ENCODE measurements around the gene FCN2.

- TF ChIP-seq CTCF (IDR thresholded peaks at IDR 0.05) = no peak
- TF ChIP-seq POLR2A (IDR thresholded peaks at IDR 0.05) = no peak
Observed at GRCh38 chr9:134835987-134836386, 44.6 kb upstream of the FCN2 start.
